PFSK-1 (cell line): Measurements from ENCODE around the gene ZNF101.

Experiments used
- POLR2AphosphoS5 ChIP-seq: IDR thresholded peaks from 2 replicates; pipeline ENCODE4 v1.6.1; 2012; ENCODE audit warnings: low read depth, mild to moderate bottlenecking, control low read depth, low read length, moderate library complexity
- SIN3A ChIP-seq: IDR thresholded peaks from 2 replicates; pipeline ENCODE4 v1.6.1; 2012; ENCODE audit warnings: mild to moderate bottlenecking, low read length, moderate library complexity, borderline replicate concordance; ENCODE audit not compliant: insufficient read depth
- TAF1 ChIP-seq: IDR thresholded peaks from 2 replicates; pipeline ENCODE4 v1.6.1; 2012; ENCODE audit warnings: low read length, control low read depth, borderline replicate concordance; ENCODE audit not compliant: insufficient read depth

DNA sequence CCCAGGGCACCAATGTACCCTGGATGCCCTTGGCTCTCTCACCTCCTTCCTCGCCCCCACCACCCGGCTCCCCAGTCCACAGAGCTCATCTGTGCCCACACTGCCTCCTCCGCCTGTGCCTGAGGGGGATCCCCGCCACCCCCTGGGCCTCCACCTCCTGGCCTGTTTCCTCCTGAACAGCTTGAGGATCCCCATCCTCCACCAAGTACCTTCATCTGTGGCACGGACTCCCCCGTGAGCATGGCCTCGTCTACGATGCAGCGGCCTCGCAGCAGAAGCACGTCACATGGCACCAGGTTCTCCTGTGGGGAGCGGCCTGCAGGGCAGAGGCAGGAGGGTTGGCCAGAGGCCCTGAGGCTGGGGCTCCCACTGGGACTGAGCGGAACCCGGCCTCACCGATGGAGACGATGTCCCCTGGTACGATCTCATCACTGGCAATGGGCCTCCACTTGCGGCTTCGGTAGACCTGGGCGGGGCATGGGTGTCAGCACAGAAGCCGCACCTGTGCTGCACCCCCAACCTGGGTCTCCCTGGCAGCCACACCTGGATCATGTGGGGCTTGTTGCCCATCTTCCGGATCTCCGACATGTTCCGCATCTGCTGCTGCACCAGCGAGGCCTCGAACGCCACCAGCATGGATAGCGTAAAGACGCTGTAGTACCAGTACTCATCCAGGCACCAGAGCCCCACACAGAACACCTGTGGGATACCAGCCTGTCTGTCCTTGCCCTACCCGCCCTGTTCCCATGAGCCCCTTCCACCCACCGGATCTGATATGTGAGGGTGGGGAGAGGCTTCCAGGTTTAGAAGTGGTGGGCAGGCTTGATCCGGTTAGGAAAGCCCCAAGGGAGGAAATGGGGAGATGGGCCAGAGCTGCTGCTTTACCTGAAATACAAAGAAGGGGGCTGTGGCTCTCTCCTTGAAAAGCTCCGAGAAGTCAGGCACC is 11.9 kb upstream of the ZNF101 start:
- TF ChIP-seq TAF1 (no peak), SIN3A (no peak), POLR2AphosphoS5 (no peak)
